ENCODE data around the gene ZNRF1. TPM values are rescaled to one million over a fixed set of nuclear protein-coding genes. Genes with fewer than 3 reads are reported as not detected.

Gene ZNRF1
- total and polyA plus RNA-seq, 2 of the 4 experiments (the other 2 are of a cell fraction): 8.2 to 20.7 TPM

GRCh38 chr16:75005697-75006096 is 6.9 kb downstream of the ZNRF1 start:
- Histone ChIP-seq H3K4me2 (ENCODE audit: low read depth, low read length) (no peak overlapping the region), H3K9me1 (ENCODE audit: insufficient read depth, low read length) (peaks cover 11% of the 10 kb centered on the region), H3K14ac (replicated peaks; ENCODE audit: low read depth, low read length) (no peak overlapping the region), H3K9me3 (ENCODE audit: control insufficient read depth, insufficient read depth, low read length) (no peaks in the 10 kb centered on the region), H3K27ac (ENCODE audit: insufficient read depth, low read length) (no peak overlapping the region), H3K36me3 (ENCODE audit: control insufficient read depth, insufficient read depth, low read length) (peaks cover 4% of the 10 kb centered on the region; the same call in 1 of the 2 replicates), H3K4me1 (ENCODE audit: control insufficient read depth, insufficient read depth, low read length) (peaks cover 10% of the 10 kb centered on the region), H2BK20ac (ENCODE audit: low read depth, low read length) (no peak overlapping the region), H2AFZ (replicated peaks; ENCODE audit: low read length, poor library complexity) (no peak overlapping the region), H3K79me1 (ENCODE audit: low read depth in 1 of 2, low read length in 2 of 2) (peaks cover 52 to 81% of the 10 kb centered on the region in 2 experiments), H3K23ac (ENCODE audit: low read depth, low read length) (no peak overlapping the region), H3K9ac (ENCODE audit: low read depth, low read length) (no peak overlapping the region), H3K4me3 (ENCODE audit: insufficient read depth, low read depth, low read length) (no peak overlapping the region), H2BK5ac (ENCODE audit: low read depth, low read length, poor library complexity, severe bottlenecking) (no peak overlapping the region), H4K20me1 (ENCODE audit: insufficient read depth, low read length) (peaks cover 54% of the 10 kb centered on the region), H3K56ac (ENCODE audit: extremely low read depth, insufficient read depth, low read length) (no peak overlapping the region), H2AK5ac (ENCODE audit: low read depth, low read length) (no peak overlapping the region), H4K8ac (ENCODE audit: low read depth in 2 of 2, low read length in 2 of 2) (no peak overlapping the region), H4K91ac (ENCODE audit: insufficient read depth, low read depth, low read length) (no peak overlapping the region), H3K4ac (ENCODE audit: low read depth, low read length) (no peak overlapping the region), H2AK9ac (replicated peaks; ENCODE audit: low read depth, low read length, poor library complexity) (no peak overlapping the region), H2BK15ac (ENCODE audit: low read depth, low read length) (no peak overlapping the region), H4K5ac (ENCODE audit: low read depth, low read length) (no peak overlapping the region), H2BK120ac (ENCODE audit: low read depth, low read length) (no peak overlapping the region), H3K27me3 (ENCODE audit: control insufficient read depth, insufficient read depth, low read length) (no peaks in the 10 kb centered on the region), H3K18ac (ENCODE audit: low read depth, low read length) (no peak overlapping the region)
- ChIA-PET POLR2A (ENCODE audit: unreplicated experiment) (no interaction called here), CTCF (interaction anchor here (2.2 kb wide), 1 partner anchor 106 kb away, joined by 5 read pairs; no protein-coding TSS in a partner anchor)
- WGBS, 2 experiments (ENCODE audit: extremely low coverage in 2 of 2, insufficient read length in 1 of 2): no CpG with 5 or more reads among the region's 4 CpGs
- in situ Hi-C loops (cut with MboI; ENCODE audit: low sequenced_read_pairs): no loop called here
- dilution Hi-C loops (cut with HindIII; ENCODE audit: low sequenced_read_pairs, unreplicated experiment): no loop called here
- ATAC-seq (ENCODE audit: low read depth): no peak
- DNase-seq: no peak
- intact Hi-C loops (cut with micrococcal nuclease): no loop called here
- TF ChIP-seq MAZ (IDR thresholded peaks at IDR 0.05; ENCODE audit: borderline replicate concordance, low read depth, low read length) (no peak), CHD1 (IDR thresholded peaks at IDR 0.05; ENCODE audit: low read depth, low read length) (no peak), BHLHE40 (IDR thresholded peaks at IDR 0.05; ENCODE audit: low read depth, low read length) (no peak)
- no TSS peak for BruUV-seq (replicated peaks)
